AG04449 (cell line): Measurements from ENCODE around the gene ST6GALNAC1.

Experiments
- CTCF ChIA-PET: fragments of 350-600 bp; formaldehyde crosslinking; extraction: SDS; loops from one replicate; lab custom pipeline; 2021; ENCODE audit warnings: antibody characterized with exemption; lab: Yijun Ruan, JAX
- POLR2A ChIA-PET: fragments of 400-600, 350-600 bp; formaldehyde crosslinking; extraction: SDS; loops from one replicate; lab custom pipeline; 2020; ENCODE audit warnings: antibody characterized with exemption, inconsistent platforms; lab: Yijun Ruan, JAX
- DNase-seq: peaks from one replicate; pipeline ENCODE4 v3.0.0-alpha.2; 2010; ENCODE audit warnings: low read depth, low spot score
- H3K4me3 ChIP-seq: 2 replicates; pipeline ENCODE4 v1.5.1; 2011; ENCODE audit warnings: low read depth, mild to moderate bottlenecking, control low read depth, low read length
- TF ChIP-seq, protein P1 (sequence below): IDR thresholded peaks from one replicate; pipeline ENCODE4 v1.5.1; 2011; ENCODE audit warnings: mild to moderate bottlenecking, moderate library complexity, low read length, control low read depth, inconsistent platforms; ENCODE audit not compliant: insufficient read depth; ENCODE audit errors: missing control alignments

ST6GALNAC1 gene

DNA sequence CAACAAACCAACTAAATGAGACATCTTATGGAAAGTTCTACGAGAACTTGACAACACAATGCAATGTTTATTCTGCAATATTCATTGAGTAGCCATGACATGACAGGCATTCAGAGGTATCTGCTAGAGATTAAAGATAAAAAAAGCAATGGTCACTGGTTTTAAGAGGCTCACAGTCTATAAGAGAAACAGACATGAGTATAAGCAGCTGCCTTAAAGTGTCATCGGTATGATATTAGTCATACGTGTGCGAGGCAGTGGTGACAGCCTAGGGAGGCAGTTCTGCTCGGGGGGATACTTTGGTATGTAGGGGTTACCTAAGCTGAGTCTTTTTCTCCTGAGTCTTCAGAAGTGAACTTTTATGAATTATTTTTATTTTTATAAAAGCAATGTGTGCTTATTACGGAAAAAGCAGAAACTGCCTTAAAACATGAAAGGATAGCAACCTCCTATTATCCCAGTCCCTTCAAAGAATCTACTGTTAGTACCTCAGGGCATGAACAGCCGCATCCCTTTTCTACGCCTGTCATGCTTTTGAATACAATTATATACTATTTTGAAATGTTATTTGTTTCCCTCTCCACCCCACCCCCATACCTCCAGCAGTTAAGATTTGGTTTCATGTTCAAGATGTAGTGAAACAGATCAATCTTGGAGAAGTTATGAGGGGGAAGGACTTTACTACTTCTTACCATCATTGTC, 7.7 kb downstream of the ST6GALNAC1 start:
- DNase-seq, result no peak
- TF ChIP-seq, protein P1, sequence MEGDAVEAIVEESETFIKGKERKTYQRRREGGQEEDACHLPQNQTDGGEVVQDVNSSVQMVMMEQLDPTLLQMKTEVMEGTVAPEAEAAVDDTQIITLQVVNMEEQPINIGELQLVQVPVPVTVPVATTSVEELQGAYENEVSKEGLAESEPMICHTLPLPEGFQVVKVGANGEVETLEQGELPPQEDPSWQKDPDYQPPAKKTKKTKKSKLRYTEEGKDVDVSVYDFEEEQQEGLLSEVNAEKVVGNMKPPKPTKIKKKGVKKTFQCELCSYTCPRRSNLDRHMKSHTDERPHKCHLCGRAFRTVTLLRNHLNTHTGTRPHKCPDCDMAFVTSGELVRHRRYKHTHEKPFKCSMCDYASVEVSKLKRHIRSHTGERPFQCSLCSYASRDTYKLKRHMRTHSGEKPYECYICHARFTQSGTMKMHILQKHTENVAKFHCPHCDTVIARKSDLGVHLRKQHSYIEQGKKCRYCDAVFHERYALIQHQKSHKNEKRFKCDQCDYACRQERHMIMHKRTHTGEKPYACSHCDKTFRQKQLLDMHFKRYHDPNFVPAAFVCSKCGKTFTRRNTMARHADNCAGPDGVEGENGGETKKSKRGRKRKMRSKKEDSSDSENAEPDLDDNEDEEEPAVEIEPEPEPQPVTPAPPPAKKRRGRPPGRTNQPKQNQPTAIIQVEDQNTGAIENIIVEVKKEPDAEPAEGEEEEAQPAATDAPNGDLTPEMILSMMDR, result no peak
- ChIA-PET CTCF (interaction anchor here (1.9 to 8.4 kb wide), 3 partner anchors 9 to 113 kb away, joined by 7 to 81 read pairs (median 7); no protein-coding TSS in a partner anchor), POLR2A (interaction anchor here (1.4 kb wide), 1 partner anchor 11 kb away, joined by 3 read pairs; no protein-coding TSS in a partner anchor)
- no peak overlapping the region for H3K4me3 ChIP-seq

DNA sequence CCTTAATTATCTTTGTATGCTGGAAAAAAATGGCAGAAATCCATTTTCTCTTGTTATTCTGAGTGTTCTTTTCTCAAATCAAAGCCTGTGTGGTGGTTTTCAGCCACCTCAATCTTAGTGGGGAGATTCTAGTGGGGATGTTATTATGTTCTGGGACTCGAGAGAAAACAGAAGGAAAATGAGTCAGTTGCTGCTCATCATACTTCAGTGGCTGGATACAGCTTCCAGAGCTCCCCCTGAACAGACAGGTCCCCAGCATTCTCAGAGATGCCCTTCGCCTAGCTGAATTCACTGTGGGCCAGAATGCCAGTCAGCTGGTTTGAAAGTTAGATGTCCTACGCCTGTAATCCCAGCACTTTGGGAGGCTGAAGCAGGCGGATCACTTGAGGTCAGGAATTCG, 8.5 kb downstream of the ST6GALNAC1 start:
- no peak overlapping the region for H3K4me3 ChIP-seq
- CTCF ChIA-PET, result interaction anchor here (1.9 to 8.4 kb wide), 3 partner anchors 9 to 112 kb away, joined by 7 to 81 read pairs (median 7); no protein-coding TSS in a partner anchor

DNA sequence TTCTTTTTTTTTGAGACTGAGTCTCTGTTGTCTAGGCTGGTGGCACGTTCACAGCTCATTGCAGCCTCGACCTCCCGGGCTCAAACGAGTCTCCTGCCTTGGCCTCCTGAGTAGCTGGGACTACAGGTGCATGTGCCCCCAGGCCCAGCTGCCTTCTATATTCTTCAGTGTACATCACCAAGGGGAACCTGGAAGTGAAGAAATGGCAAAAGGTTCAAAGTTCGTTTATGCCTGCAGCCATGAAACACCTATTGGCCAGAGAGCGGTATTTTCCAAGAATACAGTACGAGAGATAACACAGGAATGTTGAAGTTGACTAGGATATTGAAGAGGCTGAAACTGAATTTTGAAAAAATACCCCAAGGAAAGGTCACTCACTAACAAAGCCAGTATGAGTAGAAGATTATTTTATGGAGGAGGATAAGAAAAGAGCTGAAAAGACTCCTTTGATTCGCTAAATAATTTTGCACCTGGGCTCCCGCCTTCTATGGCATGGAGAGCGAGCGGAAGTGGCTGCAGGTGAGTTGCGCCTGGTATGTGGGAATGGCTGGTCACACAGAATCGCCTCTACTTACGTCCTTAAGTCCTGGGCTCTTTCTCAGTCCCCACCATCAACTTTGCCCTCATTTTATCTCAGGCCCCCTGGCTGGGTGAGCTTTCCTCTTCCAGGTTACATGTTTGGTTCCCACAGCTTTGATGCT, 9.8 kb downstream of the ST6GALNAC1 start:
- no peak for DNase-seq
- H3K4me3 ChIP-seq, result no peak overlapping the region
- ChIA-PET CTCF (interaction anchor here (1.5 to 8.4 kb wide), 4 partner anchors 7 to 111 kb away, joined by 3 to 81 read pairs (median 7); no protein-coding TSS in a partner anchor), POLR2A (no interaction called here)
- TF ChIP-seq, protein P1, result no peak

More for the DNA sequence above, 8.5 kb downstream of the ST6GALNAC1 start:
- DNase-seq, result no peak
- POLR2A ChIA-PET, result interaction anchor here (1.4 kb wide), 1 partner anchor 11 kb away, joined by 3 read pairs; no protein-coding TSS in a partner anchor
- TF ChIP-seq, protein P1, result no peak

DNA sequence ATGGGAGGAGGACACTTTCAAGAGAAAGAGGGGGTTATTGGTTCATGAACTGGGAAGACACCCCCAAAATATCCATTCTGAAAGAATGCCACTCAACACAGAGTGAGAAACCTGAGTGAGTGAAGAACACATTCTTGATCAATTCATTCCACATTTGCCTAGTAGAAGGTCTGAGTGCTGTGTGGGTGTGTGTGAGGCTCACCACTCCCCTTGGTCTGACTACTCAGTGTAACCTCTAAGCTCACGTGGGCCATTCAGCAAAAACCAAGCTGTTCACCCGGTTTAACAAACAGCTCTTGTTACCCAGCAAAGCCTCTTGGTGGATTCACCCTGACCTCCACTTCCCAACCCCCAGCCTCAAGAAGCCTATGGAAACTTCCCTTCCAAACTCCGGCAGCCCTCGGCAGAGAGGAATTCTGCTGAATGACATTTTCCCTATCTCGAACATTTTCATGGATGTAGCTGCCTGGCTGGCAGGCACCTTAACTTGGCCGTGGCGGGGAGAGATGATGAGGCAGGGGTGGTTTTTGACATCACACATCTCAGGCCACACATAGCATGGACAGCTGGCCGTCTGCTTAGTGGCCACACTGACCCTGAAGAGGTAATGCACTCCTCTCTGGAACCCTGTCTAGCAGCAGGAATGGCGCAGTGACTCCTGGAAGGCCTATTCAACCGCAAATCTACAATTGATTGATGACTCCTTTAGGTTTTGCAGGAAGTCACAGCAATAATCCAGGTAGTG, 11.6 kb downstream of the ST6GALNAC1 start:
- ChIA-PET CTCF (interaction anchor here (0.8 to 8.4 kb wide), 4 partner anchors 8 to 109 kb away, joined by 3 to 81 read pairs (median 5); no protein-coding TSS in a partner anchor), POLR2A (no interaction called here)
- H3K4me3 ChIP-seq, result no peak overlapping the region
- TF ChIP-seq, protein P1, result no peak
- DNase-seq, result no peak

DNA sequence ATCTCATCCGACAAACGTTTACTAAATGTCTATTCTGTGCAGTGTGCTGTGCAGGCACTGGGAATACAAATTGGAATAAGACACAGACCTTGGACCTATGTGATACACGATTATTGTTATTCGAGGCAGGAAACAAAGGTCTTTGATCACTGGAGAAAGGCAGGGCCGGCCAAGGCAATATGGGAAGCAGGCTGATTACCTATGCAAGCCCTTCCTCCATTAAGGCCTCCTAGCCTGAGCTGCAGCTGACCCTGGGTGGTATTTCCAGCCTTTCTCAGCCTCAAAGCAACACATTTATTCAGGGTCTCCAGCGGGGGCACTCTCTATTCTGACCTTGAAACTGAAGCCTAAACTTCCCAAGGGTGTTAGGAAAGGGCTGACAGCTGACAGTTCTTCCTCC, 13.4 kb downstream of the ST6GALNAC1 start:
- no peak overlapping the region for H3K4me3 ChIP-seq
- ChIA-PET CTCF (interaction anchor here (1.6 kb wide), 1 partner anchor 107 kb away, joined by 7 read pairs; no protein-coding TSS in a partner anchor), POLR2A (no interaction called here)
- no peak for DNase-seq
- TF ChIP-seq, protein P1, result no peak
